HG03457 (cell line): ENCODE measurements around the gene UGT2B15.
"Not testable (repeated sequence)": the region's sequence is repeated elsewhere in the genome, so short reads cannot be mapped to it uniquely, and the experiment has no call there.

Experiments
- ATAC-seq: cut with Tn5 transposase; IDR thresholded peaks from one replicate; pipeline ENCODE4 v1.9.1; 2021; ENCODE audit warnings: moderate number of reproducible peaks; ENCODE audit not compliant: unreplicated experiment

Gene UGT2B15

DNA sequence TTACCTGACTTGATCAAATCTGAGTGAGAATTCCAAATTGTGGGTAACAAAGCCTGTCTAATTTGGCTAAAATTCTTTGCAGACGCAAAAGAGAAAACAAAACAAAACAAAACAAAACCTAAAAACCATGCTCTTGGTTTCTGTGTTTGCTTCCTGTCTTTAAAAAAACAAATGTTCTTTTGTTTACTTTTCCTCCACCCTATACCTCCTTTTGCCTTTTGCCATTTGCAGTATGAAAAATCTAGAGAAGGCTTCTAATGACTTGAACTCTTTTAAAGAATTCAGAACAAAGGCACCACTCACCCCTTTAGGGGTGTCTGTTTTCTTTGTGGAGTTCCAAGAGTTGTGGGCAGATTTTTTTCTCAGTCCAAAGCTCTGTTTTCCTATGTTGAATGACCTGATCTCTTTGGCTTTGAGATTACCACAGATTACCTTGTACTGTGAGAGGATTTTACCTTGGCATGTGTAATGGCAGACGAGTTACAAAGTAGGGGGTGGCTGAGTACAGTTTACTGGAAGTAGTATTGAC lies 13.9 kb downstream of the UGT2B15 start:
- peak; percentile 38 for ATAC-seq

DNA sequence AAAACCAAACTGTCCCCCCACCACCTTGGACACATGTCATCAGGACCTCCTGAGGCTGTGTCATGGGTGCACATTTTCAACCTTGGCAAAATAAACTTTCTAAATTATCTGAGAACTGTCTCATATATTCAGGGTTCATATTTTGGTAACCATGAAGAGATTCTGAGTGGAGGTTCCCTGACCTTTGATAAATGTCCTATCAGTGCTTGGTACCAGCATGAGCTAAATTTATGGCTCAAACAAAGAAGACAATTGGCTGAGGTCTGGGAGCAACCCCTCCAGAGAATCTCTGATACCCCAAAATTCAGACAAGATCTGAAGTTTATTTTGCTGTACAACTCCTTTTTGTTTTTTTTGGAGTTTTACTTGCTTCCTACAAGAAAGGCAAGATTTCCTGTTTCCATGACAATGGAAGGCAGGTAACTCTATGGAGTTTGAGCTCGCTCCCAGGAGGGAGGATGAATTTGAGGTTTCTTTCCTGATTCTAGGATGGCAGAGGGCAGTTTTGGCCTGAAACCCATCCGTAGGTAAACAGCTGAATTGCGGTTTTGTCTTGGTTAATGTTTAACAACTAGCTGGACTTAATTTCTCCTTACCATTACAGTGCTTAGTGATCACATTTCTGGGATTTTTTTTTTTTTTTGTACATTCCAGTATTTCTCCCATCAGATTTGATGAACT lies 14.5 kb downstream of the UGT2B15 start:
- ATAC-seq, result peak; percentile 17

DNA sequence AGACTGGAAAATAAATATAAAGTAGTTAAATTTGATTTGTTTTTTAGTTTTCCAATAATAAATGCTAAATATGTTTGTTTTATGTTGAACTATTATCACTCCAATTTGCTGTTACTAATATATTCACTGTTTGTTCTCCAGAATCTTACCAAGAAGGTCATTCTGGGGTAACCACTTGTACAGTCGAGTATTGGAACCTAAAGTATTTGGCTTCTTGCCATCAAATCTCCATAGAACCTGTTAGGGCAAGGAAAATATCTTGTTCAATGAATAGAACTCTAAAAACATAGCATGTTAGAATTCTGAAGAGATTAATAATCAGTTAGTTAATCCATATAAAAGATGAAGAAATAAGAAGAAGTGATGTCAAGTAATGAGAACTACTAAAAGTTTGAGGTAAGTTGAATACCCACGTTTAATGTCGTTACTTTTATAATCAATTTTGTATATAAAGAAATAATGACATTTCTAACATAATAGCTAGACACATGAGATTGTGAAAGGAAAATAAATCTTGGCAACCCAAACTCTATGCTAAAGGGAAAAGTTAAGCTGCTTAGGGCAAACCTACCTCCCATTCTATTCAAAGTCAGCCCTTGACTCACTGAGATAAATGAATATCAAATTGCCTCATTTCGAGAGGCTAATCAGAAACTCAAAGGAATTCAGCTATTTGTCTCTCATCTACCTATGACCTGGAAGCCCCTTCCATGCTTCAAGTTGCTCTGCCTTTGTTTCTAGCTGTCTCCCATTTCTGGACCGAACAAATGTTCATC lies 15.3 kb downstream of the UGT2B15 start:
- no peak for ATAC-seq

DNA sequence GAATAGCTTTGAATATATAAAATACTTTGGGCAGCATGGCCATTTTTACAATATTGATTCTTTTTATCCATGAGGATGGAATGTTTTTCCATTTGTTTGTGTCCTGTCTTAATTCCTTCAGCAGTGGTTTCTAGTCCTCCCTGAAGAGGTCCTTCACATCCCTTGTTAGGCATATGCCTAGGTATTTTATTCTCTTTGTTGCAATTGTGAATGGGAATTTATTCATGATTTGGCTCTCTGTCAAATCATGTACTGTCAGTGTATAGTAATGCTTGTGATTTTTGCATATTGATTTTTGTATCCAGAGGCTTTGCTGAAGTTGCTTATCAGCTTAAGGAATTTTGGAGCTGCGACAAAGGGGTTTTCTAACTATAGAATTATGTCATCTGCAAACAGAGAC lies 18.5 kb downstream of the UGT2B15 start:
- no peak for ATAC-seq

DNA sequence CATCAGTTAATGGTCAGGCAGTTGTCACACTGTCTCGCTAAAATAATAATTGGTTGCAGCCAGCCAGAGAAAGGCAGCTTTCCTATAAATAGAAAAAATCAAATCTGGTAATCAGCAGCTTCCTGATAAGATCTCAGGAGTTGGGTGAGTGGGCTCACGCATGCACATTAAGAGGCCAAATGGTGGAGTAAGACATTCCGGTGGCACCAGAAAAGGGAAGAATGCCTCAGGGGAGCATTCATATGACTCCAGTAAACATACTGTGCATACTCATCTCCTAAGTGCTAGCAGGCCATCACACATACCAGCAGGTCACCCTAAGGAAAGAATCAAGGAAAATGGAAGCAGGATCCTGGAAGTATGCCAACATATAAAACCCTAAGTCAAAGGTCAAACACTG lies 40.1 kb downstream of the UGT2B15 start:
- no peak for ATAC-seq

DNA sequence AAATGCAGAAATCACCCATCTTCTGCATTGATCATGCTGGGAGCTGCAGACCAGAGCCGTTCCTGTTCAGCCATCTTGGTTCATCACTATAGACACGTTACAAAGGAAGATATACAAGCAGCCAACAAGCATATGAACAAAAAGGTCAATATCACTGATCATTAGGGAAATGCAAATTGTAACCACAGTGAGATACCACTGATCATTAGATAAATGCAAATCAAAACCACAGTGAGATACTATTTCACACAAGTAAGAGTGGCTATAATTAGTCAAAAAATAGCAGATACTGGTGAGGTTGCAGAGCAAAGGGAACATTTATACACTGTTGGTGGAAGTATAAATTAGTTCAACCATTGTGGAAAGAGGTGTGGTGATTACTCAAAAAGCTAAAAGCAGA lies 47.7 kb downstream of the UGT2B15 start:
- ATAC-seq, result not testable (repeated sequence)

DNA sequence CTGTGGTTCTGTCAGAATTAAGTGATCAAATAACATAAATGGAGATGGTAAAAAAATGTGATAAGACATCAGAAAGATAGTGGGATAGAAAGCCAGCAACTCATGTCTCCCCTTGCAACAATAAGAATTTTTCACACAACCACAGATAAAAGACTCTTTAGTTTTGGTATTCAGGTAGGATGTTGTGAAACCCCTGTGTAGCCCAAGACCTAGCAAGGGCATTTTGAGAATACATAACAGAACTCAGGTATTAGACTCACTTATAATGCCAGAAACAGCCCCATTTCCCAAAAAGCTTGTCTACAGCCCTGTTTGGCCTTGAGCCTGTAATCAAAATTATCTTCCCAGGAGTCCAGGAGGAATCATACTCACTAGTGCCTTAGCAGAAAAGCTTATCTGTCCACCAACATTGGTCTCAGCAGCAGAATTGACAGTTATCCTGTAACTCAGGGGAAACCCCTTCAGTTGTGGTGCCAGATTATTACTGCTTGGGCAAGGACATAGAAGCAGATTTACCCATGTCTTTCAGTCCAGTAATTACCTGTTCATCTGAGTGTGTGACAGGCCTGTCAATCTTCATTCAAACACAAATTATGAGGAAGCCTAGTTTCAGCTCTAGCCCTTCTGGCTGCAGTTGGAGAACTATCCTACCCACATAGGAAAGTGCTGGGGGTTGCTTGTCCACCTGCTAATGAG lies 53.3 kb downstream of the UGT2B15 start:
- ATAC-seq, result no peak

DNA sequence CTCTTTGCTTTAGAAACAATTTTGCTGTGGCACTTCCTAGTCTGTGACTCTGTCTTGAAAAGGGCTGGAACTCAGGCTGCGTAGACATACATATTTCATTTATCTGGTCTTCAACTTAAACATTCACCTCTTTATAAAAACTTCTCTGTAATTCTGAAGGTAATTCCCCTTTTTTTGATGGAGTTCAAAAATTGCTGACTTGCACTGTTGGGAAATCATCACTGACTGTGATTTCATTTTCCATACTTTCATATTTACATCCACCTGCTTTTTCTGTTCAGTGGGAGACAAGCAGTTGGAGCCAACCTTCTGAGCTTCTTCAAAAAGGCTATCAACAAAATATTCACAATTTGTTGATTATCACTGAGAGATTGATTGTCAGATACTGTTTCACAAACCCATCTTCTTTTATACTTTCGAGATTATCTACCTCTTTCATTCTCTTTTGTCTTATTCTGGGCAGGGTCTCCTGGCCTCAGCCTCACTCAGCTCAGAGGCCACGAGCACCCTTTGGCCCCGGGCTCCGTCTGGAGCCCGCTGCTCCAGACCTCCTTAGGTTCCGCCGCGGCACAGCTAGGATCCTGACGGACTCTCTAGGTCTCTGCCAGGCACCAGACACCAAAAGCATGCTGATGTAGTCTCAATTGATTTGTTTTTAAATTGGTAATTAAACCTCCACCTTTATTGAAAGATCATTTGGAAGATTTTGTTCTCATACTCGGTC lies 54.6 kb downstream of the UGT2B15 start:
- ATAC-seq, result no peak

DNA sequence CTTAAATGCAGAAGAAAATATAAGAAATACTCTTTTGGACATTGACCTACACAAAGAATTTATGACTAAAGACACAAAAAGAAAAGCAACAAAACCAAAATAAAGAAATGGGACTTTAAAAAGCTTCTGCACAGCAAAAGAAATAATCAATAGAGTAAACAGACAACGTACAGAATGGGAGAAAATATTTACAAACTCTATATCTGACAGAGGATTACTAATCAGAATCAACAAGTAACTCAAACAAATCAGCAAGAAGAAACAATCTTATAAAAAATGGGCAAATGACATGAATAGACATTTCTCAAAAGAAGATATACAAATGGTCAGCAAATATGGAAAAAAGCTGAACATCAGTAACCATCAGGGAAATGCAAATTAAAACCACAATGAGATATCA lies 56.7 kb downstream of the UGT2B15 start:
- ATAC-seq, result no peak

DNA sequence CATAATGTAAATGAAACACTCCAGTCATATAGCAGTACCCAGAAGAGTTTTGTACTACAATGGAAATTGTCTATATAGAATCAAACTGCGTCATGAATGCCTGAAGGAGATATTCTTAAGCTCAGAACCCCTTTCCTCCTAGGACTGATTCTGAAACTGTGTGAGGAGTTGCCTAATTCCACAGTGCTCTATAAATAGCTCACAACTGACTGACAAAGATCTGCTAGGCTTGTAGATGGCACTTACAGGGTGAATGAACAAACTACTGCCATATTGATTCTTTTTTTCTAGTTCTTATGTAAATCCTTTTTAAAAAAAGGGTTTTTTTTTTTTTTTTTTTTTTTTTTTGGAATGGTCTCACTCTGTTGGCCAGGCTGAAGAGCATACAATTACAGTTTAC lies 64.2 kb downstream of the UGT2B15 start:
- ATAC-seq, result no peak

DNA sequence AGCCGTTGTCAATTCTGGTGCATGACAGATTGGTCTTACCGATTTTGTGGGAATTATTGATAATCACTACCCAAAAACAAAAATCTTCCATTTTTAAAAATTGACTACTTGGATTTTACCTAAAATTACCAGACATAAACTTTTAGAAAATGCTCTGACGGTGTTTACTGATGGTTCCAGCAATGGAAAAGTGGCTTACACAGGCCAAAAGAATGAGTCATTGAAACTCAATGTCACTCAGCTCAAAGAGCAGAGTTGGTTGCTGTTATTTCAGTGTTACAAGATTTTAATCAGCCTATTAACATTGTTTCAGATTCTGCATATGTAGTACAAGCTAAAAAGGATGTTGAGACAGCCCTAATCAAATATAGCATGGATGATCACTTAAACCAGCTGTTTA lies 71.3 kb downstream of the UGT2B15 start:
- ATAC-seq, result no peak

DNA sequence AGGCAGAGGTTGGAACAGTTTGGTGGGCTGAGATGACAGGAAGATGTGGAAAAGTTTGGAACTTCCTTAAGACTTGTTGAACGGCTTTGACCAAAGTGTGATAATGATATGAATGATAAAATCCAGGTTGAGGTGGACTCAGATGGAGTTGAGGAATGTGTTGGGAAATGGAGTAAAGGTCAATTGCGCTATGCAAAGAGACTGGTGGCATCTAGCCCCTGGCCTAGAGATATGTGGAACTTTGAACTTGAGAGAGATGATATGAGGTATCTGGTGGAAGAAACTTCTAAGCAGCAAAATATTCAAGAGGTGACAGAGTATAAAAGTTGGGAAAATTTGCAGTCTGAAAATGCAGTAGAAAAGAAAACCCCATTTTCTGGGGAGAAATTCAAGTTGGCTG lies 73.0 kb downstream of the UGT2B15 start:
- no peak for ATAC-seq
